HG03066 (cell line): ENCODE measurements around the gene KPNB1.

Source experiments
- ATAC-seq: cut with Tn5 transposase; IDR thresholded peaks from one replicate; pipeline ENCODE4 v1.9.1; 2021; ENCODE audit warnings: low read depth; ENCODE audit not compliant: unreplicated experiment

Gene KPNB1

DNA sequence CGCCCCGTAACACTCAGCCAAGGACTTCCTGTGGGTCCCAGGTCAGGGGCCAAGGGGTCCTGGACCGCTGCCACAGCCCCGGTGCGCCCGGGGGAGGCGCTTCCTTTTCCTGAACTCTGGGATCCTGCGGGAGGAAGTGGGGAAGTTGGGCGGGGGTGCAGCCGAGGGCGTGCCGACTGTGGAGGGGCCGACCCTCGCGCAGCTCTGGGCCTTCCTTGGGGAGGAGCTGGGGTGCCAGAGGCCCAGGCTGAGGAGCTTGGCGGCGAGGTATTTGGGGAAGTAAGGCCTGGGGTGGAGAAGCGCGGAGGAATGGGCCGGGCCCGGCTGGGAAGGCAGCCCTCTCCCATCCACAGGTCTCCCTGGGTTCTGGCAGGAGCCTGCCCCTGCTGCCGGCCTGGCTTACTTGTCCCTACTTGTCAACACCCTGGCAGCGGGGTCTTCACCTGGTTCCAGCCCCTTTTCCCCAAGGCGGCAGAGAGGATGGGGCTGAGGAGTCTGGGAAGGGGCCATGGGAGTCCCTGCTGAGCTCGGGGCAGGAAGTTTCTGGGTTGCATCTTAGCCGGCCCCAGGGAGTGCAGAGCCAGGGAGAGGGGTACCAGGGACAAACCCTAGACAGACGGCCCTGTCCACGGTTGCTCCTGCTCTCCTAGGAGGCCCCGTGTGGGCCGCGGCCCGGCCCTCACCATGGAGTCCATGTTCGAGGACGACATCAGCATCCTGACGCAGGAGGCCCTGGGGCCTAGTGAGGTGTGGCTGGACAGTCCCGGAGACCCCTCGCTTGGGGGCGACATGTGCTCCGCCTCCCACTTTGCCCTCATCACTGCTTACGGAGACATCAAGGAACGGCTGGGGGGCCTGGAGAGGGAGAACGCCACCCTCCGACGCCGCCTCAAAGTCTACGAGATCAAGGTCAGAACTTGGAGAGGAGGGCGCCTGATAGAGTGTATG, 46.0 kb downstream of the KPNB1 start:
- no peak for ATAC-seq

DNA sequence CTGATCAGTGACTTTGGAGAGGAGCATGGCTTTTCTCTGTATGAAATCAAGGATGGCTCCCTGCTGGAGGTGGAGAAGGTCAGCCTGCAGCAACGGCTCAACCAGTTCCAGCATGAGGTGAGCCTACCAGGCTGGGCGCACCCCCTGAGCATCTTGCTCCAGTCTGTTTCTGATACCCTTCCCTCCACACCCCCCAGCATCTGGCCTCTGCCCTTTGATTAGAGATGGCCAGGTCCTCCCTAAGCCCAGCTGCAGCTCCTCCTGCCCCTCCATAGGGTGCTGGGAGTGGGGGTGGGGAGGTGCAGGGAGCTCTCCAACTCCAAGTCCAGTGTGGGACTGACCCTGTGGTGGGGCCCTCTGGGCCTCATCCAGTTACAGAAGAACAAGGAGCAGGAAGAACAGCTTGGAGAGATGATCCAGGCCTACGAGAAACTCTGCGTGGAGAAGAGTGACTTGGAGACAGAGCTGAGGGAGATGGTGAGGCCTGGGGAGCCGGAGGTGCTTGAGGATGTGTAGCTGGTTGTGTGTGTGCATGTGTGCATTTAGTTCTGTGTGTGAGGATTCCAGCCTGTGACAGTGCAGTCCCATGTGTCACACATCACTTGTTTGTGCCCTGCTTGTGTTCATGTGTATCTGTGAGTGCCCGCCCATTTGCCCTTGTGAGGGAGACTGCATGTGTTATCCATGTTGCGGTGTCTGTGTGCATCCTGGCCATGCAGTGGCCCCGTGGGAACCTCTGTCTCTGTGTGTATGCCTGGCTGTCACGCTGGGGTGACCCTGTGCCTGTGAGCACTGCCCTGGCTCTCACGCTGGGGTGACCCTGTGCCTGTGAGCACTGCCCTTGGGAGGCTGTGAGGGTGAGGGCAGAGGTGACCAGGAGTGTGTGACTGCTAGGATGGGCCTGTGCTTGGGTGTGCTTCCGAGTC, 47.3 kb downstream of the KPNB1 start:
- ATAC-seq, result no peak

DNA sequence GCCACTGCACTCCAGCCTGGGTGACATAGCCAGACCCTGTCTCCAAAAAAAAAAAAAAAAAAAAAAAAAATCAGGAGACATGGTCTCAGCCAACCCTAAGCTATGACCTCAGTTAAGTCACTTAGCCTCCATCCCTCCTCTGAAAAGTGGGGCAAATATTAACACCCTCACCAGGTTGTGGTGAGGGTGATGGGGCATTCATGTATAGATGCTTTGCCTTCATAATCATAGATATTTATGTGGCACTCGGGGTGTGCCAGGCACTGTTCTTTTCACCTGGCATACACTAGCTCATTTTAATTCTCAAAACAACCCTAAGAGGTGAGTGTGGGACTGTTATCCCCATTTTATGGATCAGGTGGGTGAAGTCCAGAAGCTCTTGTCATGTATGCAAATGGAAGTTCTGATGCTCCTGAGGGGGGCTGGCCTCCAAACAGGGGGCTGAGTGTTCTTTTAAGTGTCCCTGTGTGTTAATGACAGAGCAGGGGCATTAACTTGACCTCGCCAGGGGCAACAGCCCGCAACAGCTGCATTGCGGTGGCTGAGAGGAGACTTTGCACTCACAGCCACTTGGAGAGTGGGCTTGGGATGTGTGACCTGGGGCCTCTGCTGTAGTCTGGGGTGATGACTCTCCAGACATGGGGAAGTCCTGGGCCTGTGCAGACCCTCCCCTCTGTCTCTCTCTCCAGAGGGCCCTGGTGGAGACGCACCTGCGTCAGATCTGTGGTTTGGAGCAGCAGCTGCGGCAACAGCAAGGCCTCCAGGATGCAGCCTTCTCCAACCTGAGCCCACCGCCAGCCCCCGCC, 48.4 kb downstream of the KPNB1 start:
- ATAC-seq, result no peak

DNA sequence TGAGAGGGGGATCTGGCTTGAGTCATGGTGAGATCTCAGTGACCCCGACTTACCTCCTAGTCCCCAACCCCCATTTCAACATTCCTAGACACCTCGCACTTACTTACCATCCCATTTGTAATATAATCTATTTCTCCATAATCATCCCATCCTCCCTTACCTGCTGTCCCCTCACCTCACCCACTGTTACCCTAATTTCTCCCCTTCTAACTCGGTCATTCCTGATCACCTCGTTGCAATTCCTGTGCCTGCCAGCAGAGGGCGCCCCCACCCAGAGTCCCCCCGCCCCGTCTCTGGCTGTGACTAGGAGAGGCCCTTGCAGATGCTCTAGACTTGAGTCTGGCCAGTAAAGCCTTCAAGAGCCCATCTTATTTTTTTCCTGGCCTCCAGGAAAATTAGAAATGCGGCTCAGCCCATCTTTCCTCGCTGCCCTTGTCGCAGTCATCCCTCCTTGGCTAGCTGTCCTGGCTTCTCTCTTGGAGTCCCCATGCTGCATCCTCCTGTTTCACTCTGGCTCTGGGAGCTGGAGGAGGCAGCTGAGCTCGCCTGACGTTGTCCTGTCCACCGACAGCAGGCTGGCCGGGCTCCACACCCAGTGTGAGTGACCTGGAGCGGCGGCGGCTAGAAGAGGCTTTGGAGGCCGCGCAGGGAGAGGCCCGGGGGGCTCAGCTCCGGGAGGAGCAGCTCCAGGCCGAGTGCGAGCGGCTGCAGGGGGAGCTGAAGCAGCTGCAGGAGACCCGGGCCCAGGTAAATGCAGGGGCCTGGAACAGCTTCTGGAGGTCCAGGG, 49.2 kb downstream of the KPNB1 start:
- no peak for ATAC-seq

DNA sequence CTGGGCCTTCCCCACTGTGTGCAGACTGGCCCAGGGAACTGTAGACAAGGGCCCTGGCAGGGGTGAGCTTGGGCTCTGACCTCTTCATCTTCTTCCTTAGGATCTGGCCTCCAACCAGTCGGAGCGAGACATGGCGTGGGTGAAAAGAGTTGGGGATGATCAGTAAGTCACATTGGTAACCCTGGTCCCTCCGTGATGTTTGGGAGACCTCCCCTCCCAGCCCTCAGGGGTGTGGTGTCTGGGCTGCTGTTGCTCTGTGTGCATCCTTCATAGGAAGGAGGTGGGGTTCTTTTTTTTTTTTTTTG, 49.8 kb downstream of the KPNB1 start:
- ATAC-seq, result no peak

DNA sequence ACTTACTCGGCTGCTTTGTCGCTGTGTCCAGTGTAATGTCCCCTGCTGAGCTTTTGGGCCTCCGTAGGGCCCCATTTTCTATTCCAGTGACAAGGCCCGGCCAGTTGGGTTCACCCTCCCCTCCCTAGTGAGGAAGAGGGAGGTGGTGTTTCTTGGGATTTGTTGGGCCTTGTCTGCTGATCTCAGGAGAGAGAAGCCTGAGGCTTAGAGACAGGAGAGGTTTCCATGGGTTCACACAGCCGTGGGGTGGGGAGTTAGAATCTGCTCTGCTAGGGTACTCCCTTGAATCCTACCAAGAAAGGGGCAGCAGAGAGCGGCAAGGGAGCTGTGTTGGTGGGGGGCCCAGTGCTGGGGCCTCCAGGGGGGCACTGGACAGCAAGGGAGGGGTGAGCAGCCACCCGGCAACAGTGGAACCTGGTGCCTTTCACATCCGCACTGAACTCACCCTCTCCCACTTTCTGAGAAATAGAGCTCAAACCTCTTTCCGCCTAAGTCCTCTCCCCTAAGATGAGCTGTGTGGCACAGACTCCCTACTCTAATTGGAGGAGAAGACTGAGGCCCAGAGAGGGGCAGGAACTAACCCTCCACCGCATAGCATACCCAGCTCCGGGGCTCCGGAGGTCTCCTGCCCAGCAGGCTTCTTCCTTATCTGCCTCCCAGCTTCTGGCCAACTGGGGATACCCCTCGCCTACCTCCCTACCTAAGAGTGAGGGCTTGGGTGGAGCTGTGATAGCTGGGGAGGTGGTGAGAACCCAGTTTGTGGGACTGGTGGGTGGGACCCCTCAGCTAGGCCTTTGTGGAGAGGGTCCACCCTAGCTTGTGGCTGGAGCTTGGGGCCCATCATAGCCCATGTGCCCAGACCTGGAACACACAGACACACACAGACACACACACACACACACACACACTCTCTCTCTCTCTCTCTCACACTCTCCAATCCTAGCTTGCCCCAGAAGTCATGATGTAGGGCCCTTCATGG, 51.0 kb downstream of the KPNB1 start:
- no peak for ATAC-seq

DNA sequence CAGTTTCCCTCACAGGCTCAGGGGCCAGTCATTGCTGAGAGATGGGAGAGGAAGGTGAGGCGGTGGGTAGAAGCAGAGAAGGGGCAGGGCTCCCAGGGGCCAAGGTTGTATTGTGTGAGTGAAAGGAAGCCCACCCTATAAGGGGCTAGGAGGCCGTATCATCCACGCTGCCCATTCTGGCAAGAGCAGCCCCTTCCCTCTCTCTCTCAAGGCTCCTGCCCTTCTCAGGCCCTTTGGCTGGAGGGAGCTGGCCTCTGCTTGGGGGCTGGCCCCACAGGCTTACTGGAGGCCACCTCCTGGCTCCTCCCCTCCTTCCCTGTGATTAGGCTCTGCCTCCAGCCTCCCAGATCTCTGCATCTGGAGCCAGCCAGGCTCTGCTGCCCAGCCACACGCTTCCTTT, 51.9 kb downstream of the KPNB1 start:
- no peak for ATAC-seq

DNA sequence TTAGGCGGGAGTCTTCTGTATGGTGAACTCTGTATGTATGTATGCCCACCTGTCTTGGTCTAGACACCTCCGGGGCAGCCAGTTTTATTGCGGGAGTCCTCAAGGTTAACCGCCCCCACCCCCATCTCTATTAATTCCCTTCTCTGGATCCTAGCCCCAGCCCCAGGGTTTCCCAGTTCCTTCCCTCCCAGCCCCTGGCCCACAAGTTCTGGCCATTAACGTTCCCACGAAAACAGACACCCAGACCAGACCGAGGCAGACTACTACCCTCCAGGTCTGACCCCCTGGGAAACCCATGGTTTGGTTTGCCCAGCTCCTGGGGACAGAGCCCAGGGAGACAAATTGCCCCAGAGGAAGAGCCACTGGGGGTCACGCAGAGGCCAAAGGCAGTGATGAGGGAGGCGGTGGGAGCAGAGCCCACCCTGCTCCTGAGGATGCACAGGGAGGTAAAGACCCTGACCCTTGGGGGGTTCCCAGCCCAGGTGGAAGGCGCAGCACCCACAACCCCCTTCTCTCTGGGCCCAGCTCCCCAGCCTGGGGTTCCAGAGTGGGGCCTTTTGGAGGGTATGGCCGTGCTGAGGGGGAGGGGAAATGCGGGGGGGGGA, 52.8 kb downstream of the KPNB1 start:
- ATAC-seq, result no peak

DNA sequence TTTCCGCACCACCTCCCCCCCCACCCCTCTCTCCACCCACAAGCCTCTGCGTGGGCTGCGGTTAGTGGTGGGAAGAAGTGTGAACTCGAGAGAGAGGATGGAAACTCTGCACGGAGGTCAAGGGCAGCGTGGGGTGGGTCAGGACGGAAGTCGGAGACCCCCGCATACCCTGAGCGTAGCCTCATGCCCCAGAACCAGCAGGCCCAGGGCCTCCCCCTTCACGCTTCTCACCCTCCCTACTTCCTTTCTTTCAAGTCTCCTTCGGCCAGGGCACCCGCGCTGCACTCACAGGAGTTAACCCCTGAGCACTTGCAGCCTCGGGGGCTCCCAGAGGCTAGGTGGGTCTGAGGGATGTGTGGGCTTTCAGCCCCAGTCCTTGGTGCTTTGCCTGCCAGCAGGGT, 53.5 kb downstream of the KPNB1 start:
- no peak for ATAC-seq

DNA sequence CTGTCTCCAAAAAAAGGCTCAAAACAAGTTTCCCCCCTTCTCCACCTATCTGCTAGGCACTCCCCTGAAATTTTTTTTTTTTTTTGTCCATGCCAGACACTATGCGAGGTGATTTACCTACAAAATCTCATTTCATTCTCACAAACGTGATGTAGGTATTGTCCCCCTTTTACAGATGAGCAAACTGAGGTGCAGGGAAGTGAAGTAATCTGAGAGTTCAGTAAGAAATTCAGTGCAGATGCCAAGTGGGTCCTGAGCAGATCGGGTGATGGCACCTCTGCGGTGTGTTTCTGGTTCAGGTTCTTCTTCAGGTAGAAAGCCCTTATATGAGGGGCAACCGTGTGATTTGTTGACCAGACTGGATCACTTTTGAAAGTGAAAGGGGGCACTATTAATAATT, 54.0 kb downstream of the KPNB1 start:
- ATAC-seq, result no peak

DNA sequence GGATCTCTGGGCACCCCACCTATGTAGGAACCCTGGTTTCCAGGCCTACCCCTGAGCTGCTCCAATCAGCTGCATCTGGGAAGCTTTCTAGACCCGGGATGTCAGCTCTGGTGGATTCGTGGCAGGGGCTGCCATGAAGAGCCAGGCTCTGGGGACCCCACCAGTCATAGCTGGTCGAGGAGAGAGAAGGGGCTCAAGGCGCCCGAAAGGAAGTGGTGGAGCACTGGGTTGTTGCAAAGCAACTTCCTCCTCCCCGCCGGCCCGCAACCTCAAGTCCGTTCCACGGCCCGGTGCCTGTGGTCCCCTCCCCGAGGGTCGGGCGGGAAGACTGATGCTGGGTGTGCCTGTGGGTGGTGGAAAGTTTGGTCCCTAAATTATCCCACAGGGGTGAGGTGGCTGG, 54.4 kb downstream of the KPNB1 start:
- ATAC-seq, result no peak

DNA sequence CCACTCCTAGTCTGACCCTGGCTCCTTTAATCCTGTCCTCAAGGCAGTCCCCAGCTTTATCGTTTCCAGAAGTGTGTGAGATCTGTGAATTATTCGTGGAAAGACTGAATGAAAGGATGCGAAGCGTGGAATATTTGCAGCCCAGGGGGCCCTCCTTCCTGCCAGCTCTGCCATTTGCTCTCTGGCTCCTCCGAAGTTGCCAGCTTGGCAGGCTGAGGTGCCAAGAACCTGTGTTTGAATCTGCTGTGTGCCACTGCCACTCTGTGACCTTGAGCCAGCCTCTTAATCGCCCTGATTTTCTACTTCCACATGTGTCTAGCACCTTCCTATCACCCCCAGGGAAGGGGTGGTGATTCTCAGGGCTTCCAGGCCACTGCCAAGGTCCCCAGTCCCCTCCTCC, 55.0 kb downstream of the KPNB1 start:
- no peak for ATAC-seq

DNA sequence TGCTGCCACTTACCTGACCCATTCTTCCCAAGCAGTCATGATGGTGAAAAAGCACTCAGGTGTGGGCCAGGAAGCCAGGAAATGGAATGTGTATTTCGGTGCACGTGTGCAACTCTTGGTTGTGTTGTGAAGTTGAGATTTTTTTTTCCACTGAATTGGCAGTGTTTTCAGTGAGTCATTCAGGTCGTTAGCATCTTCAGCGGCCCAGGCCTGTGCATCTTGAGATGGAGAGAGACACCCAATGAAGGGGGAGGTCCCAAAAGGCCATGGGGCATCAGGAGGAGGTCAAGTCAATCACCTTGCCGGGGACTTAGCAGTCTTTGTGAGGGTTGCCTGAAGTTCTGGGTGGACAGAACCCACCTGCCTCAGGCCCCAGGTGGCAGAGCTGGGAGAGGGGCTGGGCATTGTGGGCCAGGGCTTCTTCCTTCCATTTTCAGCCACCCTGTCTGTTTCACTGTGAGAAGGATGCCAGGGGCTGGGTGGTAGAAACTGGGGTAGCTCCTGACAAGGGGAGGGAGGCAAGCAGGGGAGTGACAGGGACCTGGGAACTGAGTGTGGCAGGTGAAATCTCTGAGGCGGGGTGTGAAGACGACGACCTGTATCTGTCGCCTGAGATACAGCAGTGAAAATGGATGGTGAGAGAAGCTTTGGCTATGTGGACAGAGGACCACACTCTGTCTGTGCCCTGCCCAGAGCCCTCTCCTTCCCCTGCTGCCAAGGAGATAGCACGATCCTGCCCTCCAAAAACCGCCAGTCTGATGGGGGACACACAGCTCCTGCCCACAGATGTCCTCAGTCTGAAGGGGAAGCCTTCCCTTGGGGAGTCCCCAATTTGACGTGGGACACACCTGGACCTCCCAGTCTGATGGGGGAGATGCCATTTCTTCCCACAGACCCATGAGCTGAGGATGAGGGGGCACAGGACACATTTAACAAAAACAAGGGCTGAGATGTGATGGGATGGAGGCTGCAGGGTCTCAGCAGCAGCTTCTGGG, 56.1 kb downstream of the KPNB1 start:
- ATAC-seq, result no peak

DNA sequence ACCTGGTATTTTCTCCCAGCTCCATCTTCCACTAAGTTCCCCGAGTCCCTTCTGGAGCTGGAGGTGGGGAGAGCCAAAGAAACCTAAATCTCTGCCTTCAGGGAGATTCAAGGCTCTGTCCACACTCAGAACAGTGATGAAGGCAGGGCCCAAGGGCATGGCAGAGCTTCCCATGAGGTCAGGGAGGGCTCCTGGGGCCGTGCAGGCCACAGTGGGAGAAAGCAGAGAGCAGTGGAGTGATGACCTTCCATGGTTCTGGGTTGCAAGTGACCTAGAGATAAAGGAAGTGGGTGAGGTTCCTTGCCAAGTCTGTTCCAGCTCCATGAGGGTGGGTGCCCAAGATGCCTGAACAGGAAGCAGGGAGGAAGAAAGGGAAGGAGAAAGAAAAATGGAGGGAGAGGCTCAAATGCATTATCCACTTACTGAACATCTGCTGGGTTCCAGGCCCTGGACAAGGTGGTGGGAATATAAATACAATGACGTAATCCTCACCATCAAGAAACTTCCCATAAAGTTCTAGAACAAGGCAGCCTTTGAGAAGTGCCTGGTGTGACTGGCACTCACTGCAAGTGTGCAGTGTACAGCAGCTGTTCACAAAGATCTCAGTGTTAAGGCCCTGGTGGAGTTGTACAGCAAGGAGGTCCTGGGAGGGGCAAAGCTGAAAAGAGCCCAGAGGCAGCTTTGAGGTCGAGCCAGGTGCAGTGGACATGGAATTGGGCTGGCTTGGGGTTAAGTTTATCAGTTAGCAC, 57.5 kb downstream of the KPNB1 start:
- ATAC-seq, result no peak

DNA sequence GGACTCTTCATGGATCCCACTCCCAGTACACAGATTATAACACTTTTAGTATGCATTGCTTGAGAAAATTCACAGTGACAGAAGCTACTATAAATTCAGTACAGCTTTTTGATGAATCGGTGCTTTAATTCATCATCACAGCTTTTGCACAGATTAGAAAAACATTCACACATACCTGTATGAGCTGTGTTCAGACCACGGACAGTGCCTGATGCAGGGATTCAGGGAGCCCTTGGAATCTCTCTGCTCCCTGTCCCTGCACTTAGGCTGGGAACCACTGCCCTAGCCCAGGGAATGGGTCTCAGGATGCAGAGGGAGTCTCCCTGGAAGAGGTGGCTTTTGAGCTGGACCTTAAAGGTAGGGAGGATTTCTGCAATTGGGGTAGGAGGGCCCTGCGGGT, 58.2 kb downstream of the KPNB1 start:
- no peak for ATAC-seq

DNA sequence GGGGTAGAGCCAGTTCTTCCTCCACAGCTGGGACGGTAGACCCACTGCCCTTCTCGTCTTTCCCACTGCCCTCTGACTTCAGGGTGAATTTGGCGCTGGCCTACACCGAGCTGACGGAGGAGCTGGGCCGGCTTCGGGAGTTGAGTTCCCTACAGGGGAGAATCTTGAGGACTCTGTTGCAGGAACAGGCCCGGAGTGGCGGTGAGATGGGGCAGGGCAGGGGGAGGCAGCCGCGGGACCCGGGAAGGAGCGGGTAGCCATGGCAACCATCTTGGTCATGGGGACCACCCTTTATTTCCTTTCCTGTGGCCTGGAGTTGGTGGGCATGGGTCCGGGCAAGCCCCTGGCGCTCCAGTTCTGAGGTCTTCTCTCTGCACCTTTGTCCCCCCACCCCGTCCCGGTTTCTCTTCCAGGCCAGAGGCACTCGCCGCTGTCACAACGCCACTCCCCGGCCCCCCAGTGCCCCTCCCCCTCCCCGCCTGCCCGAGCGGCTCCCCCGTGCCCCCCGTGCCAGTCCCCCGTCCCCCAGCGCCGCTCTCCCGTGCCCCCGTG, 58.7 kb downstream of the KPNB1 start:
- no peak for ATAC-seq
